HEK293T (cell line): Measurements from ENCODE around the gene SF3B6.

Experiments
- ARNT ChIP-seq: fragments of 450-650 bp; IDR thresholded peaks from 2 replicates; pipeline ENCODE4 v1.6.1; 2017; ENCODE audit warnings: mild to moderate bottlenecking
- FOXM1 ChIP-seq: fragments of 450-650 bp; IDR thresholded peaks from 2 replicates; pipeline ENCODE4 v1.6.1; 2017; ENCODE audit warnings: mild to moderate bottlenecking, borderline replicate concordance

- TF ChIP-seq FOXM1 (no peak), ARNT (no peak)
Observed at GRCh38 chr2:24048769-24049484, 27.2 kb downstream of the SF3B6 start.
